NCI-H146 (cell line): ENCODE measurements around the gene ADAMTS17.

Source experiments
- DNase-seq: peaks from one replicate; lab custom pipeline; 2025; lab: John Stamatoyannopoulos, UW

Gene ADAMTS17

GRCh38 chr15:100199711-100200286 lies 142.0 kb downstream of the ADAMTS17 start:
- DNase-seq, result no peak

GRCh38 chr15:100198442-100198841 lies 143.3 kb downstream of the ADAMTS17 start:
- DNase-seq, result no peak

- no peak for DNase-seq
Measured at GRCh38 chr15:100196326-100197058, 145.3 kb downstream of the ADAMTS17 start.

GRCh38 chr15:100194996-100195395 lies 146.8 kb downstream of the ADAMTS17 start:
- no peak for DNase-seq

GRCh38 chr15:100193277-100193860 lies 148.4 kb downstream of the ADAMTS17 start:
- DNase-seq, result no peak

GRCh38 chr15:100192097-100193080 lies 149.4 kb downstream of the ADAMTS17 start:
- peak; percentile 44 for DNase-seq

- peak; percentile 72 for DNase-seq
Measured at GRCh38 chr15:100191161-100191560, 150.6 kb downstream of the ADAMTS17 start.

GRCh38 chr15:100190675-100191074 lies 151.1 kb downstream of the ADAMTS17 start:
- DNase-seq, result no peak

GRCh38 chr15:100189849-100190248 lies 151.9 kb downstream of the ADAMTS17 start:
- no peak for DNase-seq

GRCh38 chr15:100189319-100189718 lies 152.5 kb downstream of the ADAMTS17 start:
- no peak for DNase-seq

- no peak for DNase-seq
Measured at GRCh38 chr15:100187677-100188076, 154.1 kb downstream of the ADAMTS17 start.

GRCh38 chr15:100186960-100187359 lies 154.8 kb downstream of the ADAMTS17 start:
- no peak for DNase-seq

GRCh38 chr15:100186366-100186765 lies 155.4 kb downstream of the ADAMTS17 start:
- no peak for DNase-seq

GRCh38 chr15:100183921-100184495 lies 157.8 kb downstream of the ADAMTS17 start:
- no peak for DNase-seq

- DNase-seq, result no peak
Measured at GRCh38 chr15:100180921-100181320, 160.9 kb downstream of the ADAMTS17 start.

- no peak for DNase-seq
Measured at GRCh38 chr15:100175406-100176114, 166.2 kb downstream of the ADAMTS17 start.

GRCh38 chr15:100174904-100175275 lies 166.9 kb downstream of the ADAMTS17 start:
- no peak for DNase-seq

GRCh38 chr15:100174159-100174903 lies 167.4 kb downstream of the ADAMTS17 start:
- DNase-seq, result no peak

- no peak for DNase-seq
Measured at GRCh38 chr15:100172356-100173024, 169.3 kb downstream of the ADAMTS17 start.

GRCh38 chr15:100171411-100171810 lies 170.4 kb downstream of the ADAMTS17 start:
- no peak for DNase-seq
